Upper lobe of left lung (tissue), 4 donors: ENCODE measurements around the gene JARID2.

ENCODE experiments used
- POLR2A ChIP-seq, 4 donors: fragments of 450-650 bp; IDR thresholded peaks; one replicate each; pipeline ENCODE4 v1.5.1; 2016 to 2017; ENCODE audit warnings: antibody characterized with exemption in 4 of 4, mild to moderate bottlenecking in 2 of 4
- POLR2AphosphoS5 ChIP-seq, 2 donors: sonication (generic); formaldehyde crosslinking; IDR thresholded peaks; one replicate each; pipeline ENCODE4 v1.5.1; 2017; ENCODE audit warnings: antibody characterized with exemption in 2 of 2
- TF ChIP-seq, protein P1 (sequence below), 6 experiments: fragments of 450-650 bp in 4 of 6; fragments of 200-600 bp in 2 of 6; sonication (generic) in 2 of 6; IDR thresholded peaks; one replicate each; pipeline ENCODE4 v1.5.1; 2016 to 2019; ENCODE audit warnings: antibody characterized with exemption in 6 of 6

DNA sequence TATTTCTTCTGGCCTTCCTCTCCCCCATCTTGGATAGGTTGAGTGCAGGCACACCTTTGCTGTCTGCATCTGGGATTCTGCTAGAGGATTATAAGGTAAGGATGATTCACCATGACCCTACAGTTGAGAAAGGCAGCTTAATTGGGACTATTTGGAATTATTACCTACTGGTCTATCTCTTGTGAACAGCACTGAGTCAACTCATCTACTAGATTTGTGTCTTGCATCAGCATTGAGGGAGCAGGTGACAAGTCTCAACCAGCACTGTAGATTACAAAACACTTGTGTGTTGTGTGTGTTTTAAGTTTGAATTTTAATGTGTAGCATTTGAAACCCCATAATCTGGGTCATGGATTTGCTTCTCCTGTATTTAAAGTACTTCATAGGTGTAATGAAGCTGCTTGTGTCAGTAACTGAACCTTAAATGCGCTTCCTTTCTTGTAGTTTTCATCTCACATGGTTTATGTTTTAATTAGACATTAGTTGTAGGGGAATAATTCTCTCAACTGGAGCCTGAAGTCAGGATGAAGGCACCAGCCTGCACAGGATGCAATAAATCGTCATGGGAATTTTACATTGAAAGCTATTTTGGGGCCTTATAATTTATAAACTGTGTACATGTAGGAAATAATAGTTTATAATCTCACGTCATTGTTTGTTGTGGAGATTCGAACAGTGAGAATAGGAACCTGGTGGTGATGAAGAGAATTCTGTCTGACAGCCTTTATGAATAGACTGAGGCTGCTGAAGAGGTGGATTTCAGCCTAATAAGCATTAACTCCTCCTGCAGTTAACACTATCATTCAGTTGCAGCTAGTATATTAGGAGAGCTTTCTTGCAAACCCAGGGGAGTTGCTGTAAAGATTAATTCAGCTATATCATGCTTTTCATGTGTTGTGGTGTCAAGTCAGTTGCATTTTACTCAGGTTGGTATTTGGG lies 125.1 kb downstream of the JARID2 start:
- TF ChIP-seq, protein P1, sequence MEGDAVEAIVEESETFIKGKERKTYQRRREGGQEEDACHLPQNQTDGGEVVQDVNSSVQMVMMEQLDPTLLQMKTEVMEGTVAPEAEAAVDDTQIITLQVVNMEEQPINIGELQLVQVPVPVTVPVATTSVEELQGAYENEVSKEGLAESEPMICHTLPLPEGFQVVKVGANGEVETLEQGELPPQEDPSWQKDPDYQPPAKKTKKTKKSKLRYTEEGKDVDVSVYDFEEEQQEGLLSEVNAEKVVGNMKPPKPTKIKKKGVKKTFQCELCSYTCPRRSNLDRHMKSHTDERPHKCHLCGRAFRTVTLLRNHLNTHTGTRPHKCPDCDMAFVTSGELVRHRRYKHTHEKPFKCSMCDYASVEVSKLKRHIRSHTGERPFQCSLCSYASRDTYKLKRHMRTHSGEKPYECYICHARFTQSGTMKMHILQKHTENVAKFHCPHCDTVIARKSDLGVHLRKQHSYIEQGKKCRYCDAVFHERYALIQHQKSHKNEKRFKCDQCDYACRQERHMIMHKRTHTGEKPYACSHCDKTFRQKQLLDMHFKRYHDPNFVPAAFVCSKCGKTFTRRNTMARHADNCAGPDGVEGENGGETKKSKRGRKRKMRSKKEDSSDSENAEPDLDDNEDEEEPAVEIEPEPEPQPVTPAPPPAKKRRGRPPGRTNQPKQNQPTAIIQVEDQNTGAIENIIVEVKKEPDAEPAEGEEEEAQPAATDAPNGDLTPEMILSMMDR (IDR thresholded peaks at IDR 0.05) = no peak
- TF ChIP-seq POLR2AphosphoS5 (IDR thresholded peaks at IDR 0.05) (no peak), POLR2A (IDR thresholded peaks at IDR 0.05) (no peak)
